Naive thymus-derived CD4-positive, alpha-beta T cell (primary cell): ENCODE data around the gene SPTBN2. TPM values are rescaled to one million over a fixed set of nuclear protein-coding genes. Genes with fewer than 3 reads are reported as not detected.
A peak's percentile ranks its signal among the peaks of the same experiment; 100 is the strongest.

Experiments used
- ATAC-seq: fragments of 150-1000 bp; cut with Tn5 transposase; 2 replicates; pipeline ENCODE4 v1.10.0; 2021; ENCODE audit warnings: mild to moderate bottlenecking, moderate library complexity
- CTCF ChIA-PET: fragments of 350-600 bp; sonication (Branson Sonifier 250); formaldehyde crosslinking; loops from one replicate; lab custom pipeline; 2021; ENCODE audit warnings: antibody characterized with exemption; lab: Charles Lee
- POLR2A ChIA-PET: fragments of 350-600 bp; sonication (Branson Sonifier 250); formaldehyde crosslinking; loops from one replicate; lab custom pipeline; 2021; ENCODE audit warnings: antibody characterized with exemption, inconsistent platforms; lab: Charles Lee
- DNase-seq, 9 donors: peaks; one replicate each; pipeline versions ENCODE4 v3.0.0 to v3.0.0-alpha.2; 2020 to 2022; ENCODE audit warnings: mixed read lengths in 1 of 9
- H3K27ac ChIP-seq: one replicate; pipeline ENCODE4 v1.7.0; 2013; ENCODE audit warnings: mild to moderate bottlenecking, low read depth, low read length, moderate library complexity
- H3K27me3 ChIP-seq, 2 donors: one replicate each; pipeline ENCODE4 v1.7.0; 2013; ENCODE audit warnings: low read length in 2 of 2, mild to moderate bottlenecking in 2 of 2, moderate library complexity in 2 of 2; ENCODE audit not compliant: control insufficient read depth in 2 of 2, insufficient read depth in 2 of 2
- H3K36me3 ChIP-seq, 3 experiments: 1 replicate in 2 of 3; 2 replicates in 1 of 3; pipeline ENCODE4 v1.7.0; 2013; ENCODE audit warnings: low read length in 3 of 3, mild to moderate bottlenecking in 3 of 3, moderate library complexity in 1 of 3; ENCODE audit not compliant: insufficient read depth in 3 of 3, control insufficient read depth in 2 of 3
- H3K4me1 ChIP-seq, 2 donors: one replicate each; pipeline ENCODE4 v1.7.0; 2013; ENCODE audit warnings: low read length in 2 of 2, mild to moderate bottlenecking in 2 of 2, moderate library complexity in 1 of 2; ENCODE audit not compliant: control insufficient read depth in 2 of 2, insufficient read depth in 2 of 2
- H3K4me3 ChIP-seq: 2 replicates; pipeline ENCODE4 v1.7.0; 2013; ENCODE audit warnings: mild to moderate bottlenecking, low read length
- H3K9me3 ChIP-seq, 3 experiments: 1 replicate in 2 of 3; 2 replicates in 1 of 3; pipeline ENCODE4 v1.7.0; 2013; ENCODE audit warnings: low read length in 3 of 3; ENCODE audit not compliant: control insufficient read depth in 2 of 3
- H3K27ac Mint-ChIP-seq, 9 donors: one replicate each; pipeline ENCODE4 v1.8.0; 2020 to 2022; ENCODE audit warnings: mixed read lengths in 9 of 9, mild to moderate bottlenecking in 8 of 9, moderate library complexity in 5 of 9, inconsistent platforms in 2 of 9
- H3K27me3 Mint-ChIP-seq, 5 donors: one replicate each; pipeline ENCODE4 v1.8.0; 2021 to 2022; ENCODE audit warnings: mixed read lengths in 5 of 5, mild to moderate bottlenecking in 1 of 5
- H3K36me3 Mint-ChIP-seq, 5 donors: one replicate each; pipeline ENCODE4 v1.8.0; 2020 to 2022; ENCODE audit warnings: mixed read lengths in 5 of 5, mild to moderate bottlenecking in 3 of 5, inconsistent platforms in 1 of 5
- H3K4me1 Mint-ChIP-seq, 7 donors: one replicate each; pipeline ENCODE4 v1.8.0; 2020 to 2022; ENCODE audit warnings: mixed read lengths in 7 of 7, mild to moderate bottlenecking in 3 of 7, inconsistent platforms in 1 of 7
- H3K4me3 Mint-ChIP-seq, 10 donors: one replicate each; pipeline ENCODE4 v1.8.0; 2020 to 2022; ENCODE audit warnings: mild to moderate bottlenecking in 10 of 10, mixed read lengths in 10 of 10, moderate library complexity in 6 of 10, inconsistent platforms in 2 of 10
- H3K9me3 Mint-ChIP-seq, 11 donors: one replicate each; pipeline ENCODE4 v1.8.0; 2020 to 2022; ENCODE audit warnings: mixed read lengths in 11 of 11, mild to moderate bottlenecking in 4 of 11, inconsistent platforms in 1 of 11, moderate library complexity in 1 of 11
- intact Hi-C, 2 donors: fragments of 100-400 bp; cut with micrococcal nuclease; formaldehyde crosslinking; loops; one replicate each; pipeline ENCODE4 v1.15.1; 2023
- polyA plus RNA-seq, 2 donors: library from polyadenylated mRNA; unstranded; fragments of 300-500 nt; fragmentation: Illumina TruSeq; gene quantifications; one replicate each; pipeline ENCODE4 v1.2.3, GENCODE V29; 2021
- total RNA-seq, 6 experiments: library from RNA in 5 of 6; stranded (reverse) in 5 of 6; gene quantifications; 1 replicate in 5 of 6; 2 replicates in 1 of 6; pipeline ENCODE4 v1.2.3 and lab custom pipeline; 2021 to 2026

Gene SPTBN2
- total and polyA plus RNA-seq, 7 experiments from 2014 or later, result 0.02 to 0.98 (median 0.13) TPM; not detected in 3

DNA sequence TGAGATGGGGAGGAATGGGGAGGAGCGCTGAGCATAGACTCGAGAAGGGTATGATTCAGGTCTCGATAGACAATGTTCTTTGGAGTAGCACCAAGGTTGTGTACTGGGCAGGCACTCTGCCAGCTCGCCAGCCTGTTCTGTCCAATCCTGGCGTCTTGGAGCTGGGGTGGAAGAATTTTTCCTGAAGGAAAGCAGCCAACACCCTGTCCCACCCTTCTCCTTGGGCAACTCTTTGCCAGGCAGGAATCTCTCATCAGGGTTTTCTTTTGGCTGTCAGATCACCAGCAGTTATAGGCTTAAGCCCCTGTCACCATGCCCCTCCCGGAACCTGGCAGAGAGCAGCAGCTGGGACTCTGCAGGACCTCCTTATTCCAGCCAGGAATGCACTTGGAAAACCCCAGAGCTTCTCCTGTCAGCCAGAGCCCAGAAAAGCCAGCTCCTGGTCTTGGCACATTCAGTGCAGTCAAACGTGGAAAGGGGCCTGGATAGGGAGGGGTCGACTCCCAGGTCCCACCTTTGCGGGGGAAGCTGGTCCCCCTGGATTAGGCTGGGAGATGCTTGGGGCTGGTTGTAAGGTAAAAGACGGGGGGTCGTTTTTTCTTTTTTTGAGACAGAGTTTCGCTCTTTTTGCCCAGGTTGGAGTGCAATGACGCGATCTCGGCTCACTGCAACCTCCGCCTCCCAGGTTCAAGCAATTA, 14.4 kb upstream of the SPTBN2 start:
- CTCF ChIA-PET, result no interaction called here
- DNase-seq (no peak), ATAC-seq (no peak)
- Histone ChIP-seq H3K9me3 (no peaks in the 10 kb centered on the region), H3K36me3 (no peaks in the 10 kb centered on the region), H3K4me3 (no peak overlapping the region), H3K4me1 (peaks cover 0 to 3% of the 10 kb centered on the region in 2 donors), H3K27ac (no peak overlapping the region), H3K27me3 (no peaks in the 10 kb centered on the region)
- H3K4me1 Mint-ChIP-seq, result peaks cover 0 to 16% (median 2%) of the 10 kb centered on the region in 7 donors
- intact Hi-C loops, result loop anchor here in 1 of 2 donors (5.0 kb wide), 2 partner anchors 46 to 196 kb away; partner anchors contain the start of genes ACTN3 and ZDHHC24
- H3K27ac Mint-ChIP-seq, result peak overlapping the region in 7 of 9 donors; percentile 44 to 89 (median 62)
- peak overlapping the region; percentile 82 to 97 (median 94) for H3K4me3 Mint-ChIP-seq
- peaks cover 0 to 9% (median 0%) of the 10 kb centered on the region in 11 donors for H3K9me3 Mint-ChIP-seq
- H3K27me3 Mint-ChIP-seq, result peaks cover 0 to 16% (median 0%) of the 10 kb centered on the region in 5 donors
- POLR2A ChIA-PET, result interaction anchor here (1.5 kb wide), 1 partner anchor 100 kb away, joined by 3 read pairs; no protein-coding TSS in a partner anchor
- peaks cover 0 to 5% (median 0%) of the 10 kb centered on the region in 5 donors for H3K36me3 Mint-ChIP-seq

GRCh38 chr11:66741153-66741552, 12.1 kb upstream of the SPTBN2 start:
- no peak for ATAC-seq
- POLR2A ChIA-PET, result no interaction called here
- Histone ChIP-seq H3K4me1 (peaks cover 0 to 3% of the 10 kb centered on the region in 2 donors), H3K27ac (no peak overlapping the region), H3K4me3 (no peak overlapping the region), H3K9me3 (no peaks in the 10 kb centered on the region), H3K36me3 (no peaks in the 10 kb centered on the region), H3K27me3 (no peaks in the 10 kb centered on the region)
- Mint-ChIP-seq H3K36me3 (peaks cover 0 to 5% (median 0%) of the 10 kb centered on the region in 5 donors), H3K4me3 (no peak overlapping the region), H3K27me3 (peaks cover 0 to 27% (median 5%) of the 10 kb centered on the region in 5 donors), H3K27ac (no peak overlapping the region), H3K4me1 (peaks cover 0 to 10% (median 2%) of the 10 kb centered on the region in 7 donors), H3K9me3 (peaks cover 0 to 9% (median 0%) of the 10 kb centered on the region in 11 donors)
- DNase-seq, result no peak
- CTCF ChIA-PET, result no interaction called here
- intact Hi-C loops, result loop anchor here in 1 of 2 donors (5.0 kb wide), 2 partner anchors 44 to 194 kb away; partner anchors contain the start of genes ACTN3 and ZDHHC24

DNA sequence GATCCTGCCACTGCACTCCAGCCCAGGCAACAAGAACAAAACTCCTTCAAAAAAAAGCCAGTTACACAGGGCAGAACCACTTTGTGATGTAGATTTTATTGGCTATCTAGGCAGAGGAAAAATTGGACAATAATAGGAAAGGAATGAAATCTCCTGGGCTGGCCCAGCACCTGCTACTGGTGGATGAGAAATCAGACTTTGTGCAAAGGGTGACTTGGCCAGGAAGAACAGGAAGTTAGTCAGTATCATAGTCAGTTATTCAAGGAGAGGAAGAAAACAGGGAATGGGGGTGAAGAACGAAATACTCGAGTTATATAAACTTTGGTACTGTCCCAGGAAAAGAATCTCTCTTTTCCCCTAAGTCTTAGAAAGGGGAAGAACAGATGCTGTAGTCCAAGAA, 11.0 kb upstream of the SPTBN2 start:
- ChIA-PET CTCF (no interaction called here), POLR2A (interaction anchor here (0.5 kb wide), 1 partner anchor 12 kb away, joined by 3 read pairs; no protein-coding TSS in a partner anchor)
- Histone ChIP-seq H3K4me3 (no peak overlapping the region), H3K27me3 (no peaks in the 10 kb centered on the region), H3K4me1 (no peaks in the 10 kb centered on the region), H3K9me3 (no peaks in the 10 kb centered on the region), H3K27ac (no peak overlapping the region), H3K36me3 (no peaks in the 10 kb centered on the region)
- intact Hi-C loops, result loop anchor here in 1 of 2 donors (5.0 kb wide), 2 partner anchors 43 to 193 kb away; partner anchors contain the start of genes ACTN3 and ZDHHC24
- no peak overlapping the region for H3K4me3 Mint-ChIP-seq
- no peak for DNase-seq
- peaks cover 0 to 10% (median 0%) of the 10 kb centered on the region in 7 donors for H3K4me1 Mint-ChIP-seq
- H3K9me3 Mint-ChIP-seq, result peaks cover 0 to 9% (median 0%) of the 10 kb centered on the region in 11 donors
- H3K36me3 Mint-ChIP-seq, result peaks cover 0 to 5% (median 0%) of the 10 kb centered on the region in 5 donors
- peaks cover 0 to 31% (median 5%) of the 10 kb centered on the region in 5 donors for H3K27me3 Mint-ChIP-seq
- no peak for ATAC-seq
- no peak overlapping the region for H3K27ac Mint-ChIP-seq

GRCh38 chr11:66734215-66734614, 5.2 kb upstream of the SPTBN2 start:
- H3K9me3 ChIP-seq, result no peaks in the 10 kb centered on the region
- intact Hi-C loops, result no loop called here
- no peak overlapping the region for H3K4me3 ChIP-seq
- H3K27ac ChIP-seq, result no peak overlapping the region
- H3K27me3 ChIP-seq, result peaks cover 0 to 2% of the 10 kb centered on the region in 2 donors
- peaks cover 0 to under 1% of the 10 kb centered on the region in 2 donors for H3K4me1 ChIP-seq
- Mint-ChIP-seq H3K4me1 (peaks cover 0 to 2% (median under 1%) of the 10 kb centered on the region in 7 donors), H3K4me3 (no peak overlapping the region), H3K27me3 (peaks cover 26 to 59% (median 32%) of the 10 kb centered on the region in 5 donors), H3K36me3 (peaks cover 0 to 4% (median 0%) of the 10 kb centered on the region in 5 donors), H3K9me3 (peaks cover 0 to 1% (median 0%) of the 10 kb centered on the region in 11 donors), H3K27ac (no peak overlapping the region)
- CTCF ChIA-PET, result no interaction called here
- ATAC-seq, result no peak
- POLR2A ChIA-PET, result no interaction called here
- H3K36me3 ChIP-seq, result no peaks in the 10 kb centered on the region
- no peak for DNase-seq

- H3K9me3 ChIP-seq, result no peaks in the 10 kb centered on the region
- Mint-ChIP-seq H3K27me3 (peaks cover 57 to 74% (median 62%) of the 10 kb centered on the region in 5 donors), H3K36me3 (peaks cover 3 to 7% (median 5%) of the 10 kb centered on the region in 5 donors), H3K4me1 (peaks cover 9 to 21% (median 17%) of the 10 kb centered on the region in 7 donors), H3K9me3 (peaks cover 0 to 3% (median 0%) of the 10 kb centered on the region in 11 donors), H3K27ac (no peak overlapping the region), H3K4me3 (peak overlapping the region in 8 of 10 donors; percentile 76 to 96 (median 88))
- DNase-seq (no peak), ATAC-seq (no peak)
- no peaks in the 10 kb centered on the region for H3K36me3 ChIP-seq
- no peak overlapping the region for H3K4me3 ChIP-seq
- ChIA-PET POLR2A (no interaction called here), CTCF (no interaction called here)
- H3K27me3 ChIP-seq, result peaks cover 4 to 24% of the 10 kb centered on the region in 2 donors
- intact Hi-C loops, result no loop called here
- H3K27ac ChIP-seq, result no peak overlapping the region
- peaks cover 5 to 10% of the 10 kb centered on the region in 2 donors for H3K4me1 ChIP-seq
These were observed 431 bp upstream of the SPTBN2 start for GRCh38 chr11:66729447-66729846.

- peak overlapping the region in 4 of 9 donors; percentile 3 to 86 (median 55) for H3K27ac Mint-ChIP-seq
- no peaks in the 10 kb centered on the region for H3K9me3 ChIP-seq
- H3K27me3 ChIP-seq, result peaks cover 4 to 24% of the 10 kb centered on the region in 2 donors
- ChIA-PET POLR2A (no interaction called here), CTCF (no interaction called here)
- H3K4me3 ChIP-seq, result no peak overlapping the region
- peaks cover 0 to 3% (median 0%) of the 10 kb centered on the region in 11 donors for H3K9me3 Mint-ChIP-seq
- H3K36me3 ChIP-seq, result no peaks in the 10 kb centered on the region
- peaks cover 1 to 7% (median 4%) of the 10 kb centered on the region in 5 donors for H3K36me3 Mint-ChIP-seq
- H3K27me3 Mint-ChIP-seq, result peaks cover 54 to 72% (median 56%) of the 10 kb centered on the region in 5 donors
- H3K4me1 ChIP-seq, result peaks cover 5 to 10% of the 10 kb centered on the region in 2 donors
- DNase-seq (no peak), ATAC-seq (peak; percentile 22)
- intact Hi-C loops, result no loop called here
- no peak overlapping the region for H3K27ac ChIP-seq
- peaks cover 9 to 21% (median 17%) of the 10 kb centered on the region in 7 donors for H3K4me1 Mint-ChIP-seq
- H3K4me3 Mint-ChIP-seq, result peak overlapping the region; percentile 76 to 96 (median 88)
These were observed 851 bp downstream of the SPTBN2 start for GRCh38 chr11:66728038-66728692.
